ENCODE results near the gene TYW1B.
"Not testable (repeated sequence)": the region's sequence is repeated elsewhere in the genome, so short reads cannot be mapped to it uniquely, and the experiment has no call there.

TYW1B gene

GRCh38 chr7:72538856-72539255, 289.1 kb downstream of the TYW1B start:
- no peak for TF ChIP-seq CTCF (conservative IDR thresholded peaks at IDR 0.05)
- H3K27ac ChIP-seq, result no peak overlapping the region

- H3K27ac ChIP-seq, result no peak overlapping the region
- TF ChIP-seq CTCF (conservative IDR thresholded peaks at IDR 0.05), result no peak
Observed at GRCh38 chr7:72538147-72538546, 289.9 kb downstream of the TYW1B start.

DNA sequence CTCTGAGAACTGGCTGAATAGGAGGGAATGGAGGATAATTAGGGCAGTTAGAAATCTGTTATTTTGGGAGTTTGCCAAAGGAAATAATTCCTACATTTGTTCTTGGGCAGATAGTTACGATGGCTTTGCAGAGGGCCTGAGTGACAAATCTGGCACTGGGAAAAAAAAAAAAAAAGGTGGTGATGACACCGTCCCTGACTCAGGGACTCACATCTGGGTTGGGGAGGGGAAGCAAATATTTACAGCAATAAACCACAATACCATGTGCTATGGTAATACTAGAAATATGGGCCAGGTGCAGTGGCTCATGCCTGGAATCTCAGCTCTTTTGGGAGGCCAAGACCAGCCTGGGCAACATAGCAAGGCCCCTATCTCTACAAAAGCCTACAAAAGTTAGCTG, 292.0 kb downstream of the TYW1B start:
- not testable (repeated sequence) for H3K27ac ChIP-seq

DNA sequence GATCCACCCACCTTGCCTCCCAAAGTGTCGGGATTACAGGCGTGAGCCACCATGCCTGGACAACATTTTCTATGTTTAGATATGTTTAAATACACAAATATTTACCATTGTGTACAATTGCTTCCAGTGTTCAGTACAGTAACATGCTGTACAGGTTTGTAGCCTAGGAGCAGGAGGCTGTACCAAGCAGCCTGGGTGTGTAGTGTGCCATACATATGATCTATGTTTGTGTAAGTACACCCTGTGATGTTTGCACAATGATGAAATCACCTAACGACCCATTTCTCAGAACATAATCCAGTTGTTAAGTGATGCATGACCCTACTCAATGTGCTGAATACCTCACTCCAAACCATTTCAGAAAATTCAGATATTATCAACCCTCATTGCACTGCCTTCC, 297.0 kb downstream of the TYW1B start:
- not testable (repeated sequence) for H3K27ac ChIP-seq
